HG02885 (cell line): ENCODE measurements around the gene LY86.
"Not testable (repeated sequence)": the region's sequence is repeated elsewhere in the genome, so short reads cannot be mapped to it uniquely, and the experiment has no call there.

Experiments
- ATAC-seq: cut with Tn5 transposase; IDR thresholded peaks from one replicate; pipeline ENCODE4 v1.9.1; 2021; ENCODE audit warnings: mild to moderate bottlenecking; ENCODE audit not compliant: unreplicated experiment, poor library complexity

Gene LY86

GRCh38 chr6:6648692-6649343, 60.3 kb downstream of the LY86 start:
- no peak for ATAC-seq

- no peak for ATAC-seq
Measured at GRCh38 chr6:6649824-6650349, 61.4 kb downstream of the LY86 start.

GRCh38 chr6:6650839-6651238, 62.3 kb downstream of the LY86 start:
- no peak for ATAC-seq

- no peak for ATAC-seq
Measured at GRCh38 chr6:6651335-6651734, 62.8 kb downstream of the LY86 start.

- ATAC-seq = no peak
Measured at GRCh38 chr6:6652932-6653331, 64.4 kb downstream of the LY86 start.

- no peak for ATAC-seq
Measured at GRCh38 chr6:6654599-6655575, 66.4 kb downstream of the LY86 start.

- peak; percentile 33 for ATAC-seq
Measured at GRCh38 chr6:6655805-6656251, 67.3 kb downstream of the LY86 start.

- peak; percentile 19 for ATAC-seq
Measured at GRCh38 chr6:6656287-6656686, 67.8 kb downstream of the LY86 start.

- no peak for ATAC-seq
Measured at GRCh38 chr6:6657085-6657819, 68.7 kb downstream of the LY86 start.

GRCh38 chr6:6657820-6658217, 69.3 kb downstream of the LY86 start:
- no peak for ATAC-seq

GRCh38 chr6:6659600-6660327, 71.2 kb downstream of the LY86 start:
- ATAC-seq = peak; percentile 75

GRCh38 chr6:6660339-6661045, 72.0 kb downstream of the LY86 start:
- no peak for ATAC-seq

GRCh38 chr6:6661191-6661590, 72.7 kb downstream of the LY86 start:
- ATAC-seq = no peak

- no peak for ATAC-seq
Measured at GRCh38 chr6:6661684-6662083, 73.2 kb downstream of the LY86 start.

- ATAC-seq = no peak
Measured at GRCh38 chr6:6663421-6664135, 75.1 kb downstream of the LY86 start.

- ATAC-seq = no peak
Measured at GRCh38 chr6:6665555-6666243, 77.2 kb downstream of the LY86 start.

- not testable (repeated sequence) for ATAC-seq
Measured at GRCh38 chr6:6670150-6670549, 81.6 kb downstream of the LY86 start.

- ATAC-seq = no peak
Measured at GRCh38 chr6:6674872-6675271, 86.4 kb downstream of the LY86 start.
